B cell (primary cell): Measurements from ENCODE around the gene ESRRB.

ENCODE experiments used
- CTCF ChIP-seq: fragments of 200-600 bp; IDR thresholded peaks from one replicate; pipeline ENCODE4 v1.8.0; 2022; ENCODE audit warnings: antibody characterized with exemption, mild to moderate bottlenecking
- EZH2 ChIP-seq: IDR thresholded peaks from 2 replicates; pipeline ENCODE4 v1.6.1; 2012; ENCODE audit warnings: borderline replicate concordance, low read depth, mild to moderate bottlenecking, moderate library complexity, low read length; ENCODE audit not compliant: insufficient read depth, poor library complexity, severe bottlenecking

GRCh38 chr14:76434220-76434619, 58.3 kb downstream of the ESRRB start:
- TF ChIP-seq CTCF, result no peak
- TF ChIP-seq EZH2, result no peak
